H1 (cell line): Measurements from ENCODE around the gene PRR33. TPM values are rescaled to one million over a fixed set of nuclear protein-coding genes. Genes with fewer than 3 reads are reported as not detected.

Source experiments
- CTCF ChIA-PET: fragments of 300-600 bp; sonication (Branson Sonifier 250); formaldehyde crosslinking; loops from one replicate; lab custom pipeline; 2021; ENCODE audit not compliant: partially characterized antibody; lab: Charles Lee
- POLR2A ChIA-PET: fragments of 300-600 bp; sonication (Branson Sonifier 250); formaldehyde crosslinking; loops from one replicate; lab custom pipeline; 2021; ENCODE audit warnings: inconsistent platforms; ENCODE audit not compliant: partially characterized antibody; lab: Charles Lee
- DNase-seq, 2 experiments: peaks; one replicate each; pipeline versions ENCODE4 v3.0.0 to v3.0.0-alpha.2; 2010 to 2022; ENCODE audit warnings: low spot score in 2 of 2, low read depth in 1 of 2, mixed read lengths in 1 of 2
- FAIRE-seq: peaks from 2 replicates; lab custom pipeline; 2011; peaks lifted over from hg19 to GRCh38; lab: Jason Lieb, UNC
- H2AFZ ChIP-seq: 2 replicates; pipeline ENCODE4 v1.8.1; 2012; ENCODE audit warnings: low read length, inconsistent platforms
- H2AK5ac ChIP-seq: 2 replicates; pipeline ENCODE4 v1.6.1; 2013; ENCODE audit warnings: low read depth, low read length
- H2BK120ac ChIP-seq: replicated peaks from 2 replicates; pipeline ENCODE3; 2013; ENCODE audit warnings: low read depth, low read length, inconsistent platforms
- H2BK12ac ChIP-seq: 2 replicates; pipeline ENCODE4 v1.6.1; 2013; ENCODE audit warnings: low read depth, low read length
- H2BK15ac ChIP-seq: 2 replicates; pipeline ENCODE4 v1.6.1; 2013; ENCODE audit warnings: low read length
- H2BK20ac ChIP-seq: 2 replicates; pipeline ENCODE4 v1.6.1; 2013; ENCODE audit warnings: low read length
- H2BK5ac ChIP-seq: 2 replicates; pipeline ENCODE4 v1.6.1; 2013; ENCODE audit warnings: low read depth, low read length
- H3K14ac ChIP-seq: 2 replicates; pipeline ENCODE4 v1.6.1; 2013; ENCODE audit warnings: inconsistent platforms; ENCODE audit not compliant: insufficient read length
- H3K18ac ChIP-seq: 2 replicates; pipeline ENCODE4 v1.6.1; 2013; ENCODE audit warnings: low read length; ENCODE audit errors: extremely low read depth
- H3K23ac ChIP-seq: 2 replicates; pipeline ENCODE4 v1.6.1; 2013; ENCODE audit warnings: inconsistent platforms; ENCODE audit not compliant: insufficient read length
- H3K23me2 ChIP-seq: 2 replicates; pipeline ENCODE4 v1.6.1; 2013; ENCODE audit warnings: low read depth, low read length
- H3K27ac ChIP-seq: 2 replicates; pipeline ENCODE4 v1.6.1; 2011; ENCODE audit warnings: low read depth, low read length, inconsistent platforms
- H3K27me3 ChIP-seq, 4 experiments: replicated peaks in 1 of 4; 1 replicate in 1 of 4; 2 replicates in 3 of 4; pipeline versions ENCODE4 v1.6.1 to v1.8.1; 2011 to 2013; ENCODE audit warnings: low read length in 3 of 4, mild to moderate bottlenecking in 3 of 4, inconsistent platforms in 2 of 4, mixed read lengths in 2 of 4, moderate library complexity in 1 of 4; ENCODE audit not compliant: control insufficient read depth in 3 of 4, insufficient read depth in 3 of 4; ENCODE audit errors: extremely low read depth in 1 of 4
- H3K36me3 ChIP-seq, 4 experiments: 2 replicates each; pipeline versions ENCODE4 v1.6.1 to v1.8.1; 2011 to 2013; ENCODE audit warnings: mild to moderate bottlenecking in 4 of 4, low read length in 3 of 4, moderate library complexity in 2 of 4, control low read depth in 1 of 4, inconsistent platforms in 1 of 4; ENCODE audit not compliant: insufficient read depth in 4 of 4, control insufficient read depth in 2 of 4
- H3K4ac ChIP-seq: replicated peaks from 2 replicates; pipeline ENCODE3; 2013; ENCODE audit warnings: low read length, low read depth, mixed read lengths, inconsistent platforms; ENCODE audit not compliant: insufficient read length
- H3K4me1 ChIP-seq, 4 experiments: replicated peaks in 1 of 4; 1 replicate in 1 of 4; 2 replicates in 3 of 4; pipeline versions ENCODE4 v1.6.1 to v1.8.1; 2011 to 2013; ENCODE audit warnings: low read length in 3 of 4, inconsistent platforms in 2 of 4, mixed read lengths in 1 of 4; ENCODE audit not compliant: insufficient read depth in 4 of 4, control insufficient read depth in 3 of 4
- H3K4me2 ChIP-seq, 2 experiments: 2 replicates each; pipeline versions ENCODE4 v1.6.1 to v1.8.1; 2011 to 2013; ENCODE audit warnings: low read depth in 2 of 2, low read length in 2 of 2, control low read depth in 1 of 2, inconsistent platforms in 1 of 2, mild to moderate bottlenecking in 1 of 2; ENCODE audit not compliant: insufficient read depth in 1 of 2
- H3K4me3 ChIP-seq, 4 experiments: fragments of 200-600, 300-600 bp in 1 of 4; sonication (generic), shearing (Covaris generic), sonication (Bioruptor Twin) in 1 of 4; 2 replicates each; pipeline versions ENCODE4 v1.5.1 to v1.8.1; 2011 to 2016; ENCODE audit warnings: low read length in 4 of 4, low read depth in 3 of 4, control low read depth in 2 of 4, inconsistent platforms in 2 of 4, mild to moderate bottlenecking in 2 of 4, mixed read lengths in 1 of 4, moderate library complexity in 1 of 4; ENCODE audit not compliant: insufficient read depth in 2 of 4; ENCODE audit errors: extremely low read depth in 1 of 4
- H3K56ac ChIP-seq: replicated peaks from 2 replicates; pipeline ENCODE3; 2013; ENCODE audit warnings: low read depth, mild to moderate bottlenecking, mixed read lengths, low read length, inconsistent platforms; ENCODE audit not compliant: insufficient read length
- H3K79me1 ChIP-seq: 2 replicates; pipeline ENCODE4 v1.6.1; 2013; ENCODE audit warnings: low read depth, low read length, control low read depth
- H3K79me2 ChIP-seq, 2 experiments: 2 replicates each; pipeline versions ENCODE4 v1.6.1 to v1.8.1; 2012 to 2013; ENCODE audit warnings: low read length in 2 of 2, mild to moderate bottlenecking in 2 of 2, inconsistent platforms in 1 of 2; ENCODE audit not compliant: insufficient read depth in 2 of 2, control insufficient read depth in 1 of 2
- H3K9ac ChIP-seq, 4 experiments: replicated peaks in 1 of 4; 1 replicate in 1 of 4; 2 replicates in 3 of 4; pipeline versions ENCODE4 v1.6.1 to v1.8.1; 2011 to 2013; ENCODE audit warnings: low read depth in 3 of 4, low read length in 3 of 4, control low read depth in 2 of 4, mild to moderate bottlenecking in 2 of 4, moderate library complexity in 2 of 4, inconsistent platforms in 1 of 4; ENCODE audit errors: extremely low read depth in 1 of 4
- H3K9me3 ChIP-seq, 2 experiments: 2 replicates each; pipeline versions ENCODE4 v1.6.1 to v1.8.1; 2012 to 2013; ENCODE audit warnings: mild to moderate bottlenecking in 2 of 2, moderate library complexity in 2 of 2, control low read depth in 1 of 2, inconsistent platforms in 1 of 2, low read depth in 1 of 2, low read length in 1 of 2, mixed read lengths in 1 of 2; ENCODE audit not compliant: insufficient read depth in 2 of 2
- H4K20me1 ChIP-seq, 2 experiments: replicated peaks in 1 of 2; 2 replicates each; pipeline versions ENCODE3 to v1.8.1; 2011 to 2013; ENCODE audit warnings: inconsistent platforms in 2 of 2, low read length in 2 of 2, mild to moderate bottlenecking in 1 of 2; ENCODE audit not compliant: insufficient read depth in 2 of 2, control insufficient read depth in 1 of 2
- H4K5ac ChIP-seq: 2 replicates; pipeline ENCODE4 v1.6.1; 2013; ENCODE audit warnings: low read length, low read depth, mixed read lengths, inconsistent platforms; ENCODE audit not compliant: insufficient read length
- H4K8ac ChIP-seq: 2 replicates; pipeline ENCODE4 v1.8.0; 2013; ENCODE audit warnings: mild to moderate bottlenecking, moderate library complexity, low read length, inconsistent platforms; ENCODE audit not compliant: insufficient read depth; ENCODE audit errors: extremely low read depth
- H4K91ac ChIP-seq: replicated peaks from 2 replicates; pipeline ENCODE3; 2013; ENCODE audit warnings: low read length, mixed read lengths, inconsistent platforms; ENCODE audit not compliant: insufficient read length
- ATF3 ChIP-seq: IDR thresholded peaks from 2 replicates; pipeline ENCODE4 v1.6.1; 2011; ENCODE audit warnings: low read depth, mild to moderate bottlenecking, low read length; ENCODE audit not compliant: insufficient read depth
- FOSL1 ChIP-seq: IDR thresholded peaks from 2 replicates; pipeline ENCODE4 v1.6.1; 2011; ENCODE audit warnings: mild to moderate bottlenecking, low read depth, low read length, moderate library complexity; ENCODE audit not compliant: insufficient read depth
- HDAC2 ChIP-seq, 2 experiments: fragments of 300-600 bp in 1 of 2; sonication (generic) in 1 of 2; IDR thresholded peaks; 2 replicates each; pipeline ENCODE4 v1.6.1; 2011 to 2012; ENCODE audit warnings: low read depth in 2 of 2, low read length in 2 of 2, mild to moderate bottlenecking in 2 of 2, moderate library complexity in 2 of 2, borderline replicate concordance in 1 of 2, inconsistent platforms in 1 of 2
- JUND ChIP-seq: IDR thresholded peaks from 2 replicates; pipeline ENCODE4 v1.6.1; 2011; ENCODE audit warnings: mild to moderate bottlenecking, improper control_type of control experiment, low read length
- KDM4A ChIP-seq: IDR thresholded peaks from one replicate; pipeline ENCODE4 v1.7.1; 2012; ENCODE audit warnings: low read depth, mild to moderate bottlenecking, moderate library complexity, low read length, inconsistent platforms; ENCODE audit not compliant: severe bottlenecking
- RAD21 ChIP-seq, 2 experiments: IDR thresholded peaks in 1 of 2; conservative IDR thresholded peaks in 1 of 2; 2 replicates each; pipeline ENCODE4 v1.6.1; 2011; ENCODE audit warnings: low read depth in 2 of 2, low read length in 2 of 2, improper control_type of control experiment in 1 of 2, inconsistent platforms in 1 of 2, mild to moderate bottlenecking in 1 of 2, moderate library complexity in 1 of 2
- SP1 ChIP-seq: IDR thresholded peaks from 2 replicates; pipeline ENCODE4 v1.6.1; 2011; ENCODE audit warnings: low read depth, low read length
- TAF1 ChIP-seq: IDR thresholded peaks from 2 replicates; pipeline ENCODE4 v1.6.1; 2011; ENCODE audit warnings: mild to moderate bottlenecking, low read depth, low read length
- TEAD4 ChIP-seq: IDR thresholded peaks from 2 replicates; pipeline ENCODE4 v1.6.1; 2012; ENCODE audit warnings: low read depth, low read length, inconsistent platforms, mixed read lengths
- WGBS, 2 experiments: shearing (Covaris generic) in 1 of 2; methylation state at CpG; one replicate each; pipeline versions ENCODE4 v1.1.6 to v1.1.7; 2013 to 2015; ENCODE audit warnings: low lambda C conversion rate in 2 of 2, mixed read lengths in 2 of 2, inconsistent platforms in 1 of 2, low coverage in 1 of 2, missing lambda C conversion rate in 1 of 2; ENCODE audit not compliant: insufficient replicate concordance in 2 of 2, insufficient coverage in 1 of 2, insufficient read length in 1 of 2; ENCODE audit errors: extremely low coverage in 1 of 2, missing lambda C conversion rate in 1 of 2; 5-methylcytosine and 5-hydroxymethylcytosine counted together
- polyA plus RNA-seq, 7 experiments: library from polyadenylated mRNA; depleted of rRNA in 3 of 7; stranded (reverse) in 5 of 7; unstranded in 2 of 7; fragments of >200 nt in 5 of 7; fragments of 200-250 nt in 2 of 7; gene quantifications; 1 replicate in 5 of 7; 2 replicates in 1 of 7; 4 replicates in 1 of 7; pipeline versions ENCODE4 v1.2.1 to v1.2.3, GENCODE V29; 2011 to 2013; ENCODE audit warnings: missing spikeins in 2 of 7, mixed read lengths in 2 of 7
- total RNA-seq: library from RNA; stranded (reverse); fragmentation: NEBNext Ultra II Directional; extraction: Animal tissue kit (Norgen Biotek cat#: 25700); gene quantifications from 2 replicates; pipeline ENCODE4 v1.2.1, GENCODE V29; 2021

The PRR33 gene
- total and polyA plus RNA-seq, 2 of the 8 experiments (the other 6 are each of a cell fraction or from before 2014, with no cell fraction given) = 0.02 TPM; not detected in 1

- H2AK5ac ChIP-seq = no peak overlapping the region
- DNase-seq = no peak
- no peaks in the 10 kb centered on the region for H3K79me2 ChIP-seq
- no peak overlapping the region for H4K8ac ChIP-seq
- no peak overlapping the region for H3K4me3 ChIP-seq
- no peak overlapping the region for H3K23ac ChIP-seq
- ChIA-PET CTCF (interaction anchor here (0.6 to 2.7 kb wide), 6 partner anchors 16 to 347 kb away, joined by 3 to 8 read pairs (median 5); no protein-coding TSS in a partner anchor), POLR2A (no interaction called here)
- no peaks in the 10 kb centered on the region for H4K20me1 ChIP-seq
- H3K14ac ChIP-seq = no peak overlapping the region
- peak overlapping the region; percentile 53 for H3K56ac ChIP-seq
- no peak overlapping the region for H2BK12ac ChIP-seq
- no peak overlapping the region for H3K9ac ChIP-seq
- H3K36me3 ChIP-seq = no peaks in the 10 kb centered on the region
- no peak overlapping the region for H2BK5ac ChIP-seq
- H3K4me1 ChIP-seq = no peaks in the 10 kb centered on the region; a peak in 1 of 7 replicates
- WGBS, 2 experiments = 84 to 100% methylated on average over 3 to 4 of the region's 4 CpGs
- no peak overlapping the region for H2BK20ac ChIP-seq
- H2BK120ac ChIP-seq = no peak overlapping the region
- H3K4ac ChIP-seq = no peak overlapping the region
- H4K5ac ChIP-seq = no peak overlapping the region
- no peak for FAIRE-seq
- no peak overlapping the region for H3K18ac ChIP-seq
- no peaks in the 10 kb centered on the region for H3K79me1 ChIP-seq
- H4K91ac ChIP-seq = no peak overlapping the region
- peaks cover 4% of the 10 kb centered on the region; the same call in 1 of the 2 replicates for H3K23me2 ChIP-seq
- no peak overlapping the region for H2BK15ac ChIP-seq
- no peak overlapping the region for H3K27ac ChIP-seq
- no peaks in the 10 kb centered on the region for H3K27me3 ChIP-seq
- no peak overlapping the region for H2AFZ ChIP-seq
- H3K9me3 ChIP-seq = no peaks in the 10 kb centered on the region
- no peak overlapping the region for H3K4me2 ChIP-seq
- TF ChIP-seq HDAC2 (IDR thresholded peaks at IDR 0.05; ENCODE audit: borderline replicate concordance in 1 of 2, low read depth in 2 of 2, low read length in 2 of 2) (no peak), JUND (no peak), FOSL1 (no peak), ATF3 (no peak), SP1 (no peak), KDM4A (no peak), RAD21 (IDR thresholded peaks at IDR 0.05 in 1 of 2, conservative IDR thresholded peaks at IDR 0.05 in 1 of 2; ENCODE audit: low read depth in 2 of 2, low read length in 2 of 2) (no peak), TEAD4 (no peak), TAF1 (no peak)
Measured at GRCh38 chr11:1932681-1933080, 41.0 kb upstream of the PRR33 start.
